SK-N-SH (cell line): ENCODE measurements around the gene OR51I1. TPM values are rescaled to one million over a fixed set of nuclear protein-coding genes. Genes with fewer than 3 reads are reported as not detected.

Experiments
- CTCF ChIA-PET: fragments of 300-600, 350-600 bp; formaldehyde crosslinking; extraction: SDS; loops from one replicate; lab custom pipeline; 2021; lab: Yijun Ruan, JAX
- POLR2A ChIA-PET: fragments of 350-600 bp; sonication (Branson Sonifier 250); formaldehyde crosslinking; extraction: SDS; loops from one replicate; lab custom pipeline; 2020; ENCODE audit warnings: antibody characterized with exemption, inconsistent platforms; lab: Yijun Ruan, JAX
- DNase-seq: peaks from one replicate; pipeline ENCODE4 v3.0.0; 2012
- H2AFZ ChIP-seq: fragments of 200-600 bp; sonication (generic); 2 replicates; pipeline ENCODE4 v1.8.1; 2016; ENCODE audit warnings: antibody characterized with exemption, mild to moderate bottlenecking, low read depth
- H3F3A ChIP-seq: fragments of 200-600 bp; sonication (generic); replicated peaks from 2 replicates; pipeline ENCODE3; 2016; ENCODE audit warnings: antibody characterized with exemption, mild to moderate bottlenecking; ENCODE audit not compliant: insufficient read depth
- H3K27ac ChIP-seq, 2 experiments: fragments of 200-500 bp in 1 of 2; fragments of 200-600 bp in 1 of 2; sonication (Bioruptor generic) in 1 of 2; sonication (generic), shearing (Covaris generic) in 1 of 2; 2 replicates each; pipeline versions ENCODE4 v1.5.1 to v1.6.1; 2014 to 2016; ENCODE audit warnings: low read depth in 2 of 2, inconsistent platforms in 1 of 2, low read length in 1 of 2, mild to moderate bottlenecking in 1 of 2, mixed read lengths in 1 of 2
- H3K27me3 ChIP-seq: fragments of 200-600 bp; sonication (generic), shearing (Covaris generic); 2 replicates; pipeline ENCODE4 v1.6.1; 2016; ENCODE audit warnings: mixed run types; ENCODE audit not compliant: insufficient read depth
- H3K36me3 ChIP-seq, 2 experiments: fragments of 200-500 bp in 1 of 2; fragments of 200-600 bp in 1 of 2; sonication (Bioruptor generic) in 1 of 2; sonication (generic) in 1 of 2; replicated peaks in 1 of 2; 2 replicates each; pipeline versions ENCODE3 to v1.5.1; 2014 to 2016; ENCODE audit warnings: low read length in 1 of 2, mild to moderate bottlenecking in 1 of 2; ENCODE audit not compliant: insufficient read depth in 2 of 2, control insufficient read depth in 1 of 2
- H3K4me1 ChIP-seq, 2 experiments: fragments of 200-500 bp in 1 of 2; fragments of 200-600 bp in 1 of 2; sonication (Bioruptor generic) in 1 of 2; sonication (generic), shearing (Covaris generic) in 1 of 2; 2 replicates each; pipeline versions ENCODE4 v1.5.1 to v1.6.1; 2014 to 2016; ENCODE audit warnings: low read depth in 1 of 2, low read length in 1 of 2, mixed run types in 1 of 2; ENCODE audit not compliant: insufficient read depth in 2 of 2, control insufficient read depth in 1 of 2
- H3K4me2 ChIP-seq: fragments of 200-600 bp; sonication (generic), shearing (Covaris generic); 2 replicates; pipeline ENCODE4 v1.6.1; 2017; ENCODE audit warnings: mixed run types
- H3K4me3 ChIP-seq, 2 experiments: fragments of 200-500 bp in 1 of 2; fragments of 200-600 bp in 1 of 2; sonication (Bioruptor generic) in 1 of 2; sonication (generic), shearing (Covaris generic) in 1 of 2; 2 replicates each; pipeline versions ENCODE4 v1.5.1 to v1.8.1; 2014 to 2016; ENCODE audit warnings: low read depth in 2 of 2, inconsistent platforms in 1 of 2, low read length in 1 of 2, mild to moderate bottlenecking in 1 of 2, mixed read lengths in 1 of 2, moderate library complexity in 1 of 2
- H3K79me2 ChIP-seq: fragments of 200-600 bp; sonication (generic); 2 replicates; pipeline ENCODE4 v1.8.1; 2017; ENCODE audit warnings: mild to moderate bottlenecking; ENCODE audit not compliant: insufficient read depth
- H3K9ac ChIP-seq: fragments of 200-600 bp; sonication (generic); 2 replicates; pipeline ENCODE4 v1.6.1; 2017; ENCODE audit warnings: mixed run types
- H3K9me2 ChIP-seq: fragments of 200-600 bp; sonication (generic); 2 replicates; pipeline ENCODE4 v1.6.1; 2017; ENCODE audit warnings: mixed run types
- H3K9me3 ChIP-seq: fragments of 200-600 bp; sonication (generic); 2 replicates; pipeline ENCODE4 v1.6.1; 2017; ENCODE audit warnings: mixed run types, mild to moderate bottlenecking, moderate library complexity
- H4K20me1 ChIP-seq: fragments of 200-600 bp; sonication (generic); 2 replicates; pipeline ENCODE4 v1.6.1; 2017; ENCODE audit warnings: mild to moderate bottlenecking, mixed run types; ENCODE audit not compliant: insufficient read depth
- CHD2 ChIP-seq: fragments of 150-350 bp; IDR thresholded peaks from 2 replicates; pipeline ENCODE4 v1.6.1; 2018; ENCODE audit warnings: low read length; ENCODE audit not compliant: partially characterized antibody
- EP300 ChIP-seq, 2 experiments: IDR thresholded peaks; 2 replicates each; pipeline versions ENCODE4 v1.4.0 to v1.6.1; 2012; ENCODE audit warnings: borderline replicate concordance in 1 of 2, low read depth in 1 of 2, low read length in 1 of 2
- EZH2phosphoT487 ChIP-seq: fragments of 200-600 bp; sonication (generic); IDR thresholded peaks from 2 replicates; pipeline ENCODE4 v1.6.1; 2017; ENCODE audit warnings: low read depth, mixed run types, mild to moderate bottlenecking, antibody characterized with exemption, moderate library complexity, borderline replicate concordance
- FOXJ3 ChIP-seq: sonication (generic); formaldehyde crosslinking; IDR thresholded peaks from 2 replicates; pipeline ENCODE4 v1.5.1; 2020; ENCODE audit warnings: mild to moderate bottlenecking, missing genetic modification reagents
- FOXM1 ChIP-seq: IDR thresholded peaks from 2 replicates; pipeline ENCODE4 v1.4.0; 2012; ENCODE audit warnings: low read depth, mild to moderate bottlenecking
- GATA2 ChIP-seq: sonication (generic); formaldehyde crosslinking; IDR thresholded peaks from 2 replicates; pipeline ENCODE4 v1.5.0; 2020; ENCODE audit warnings: mild to moderate bottlenecking, missing genetic modification reagents
- JUND ChIP-seq: IDR thresholded peaks from 2 replicates; pipeline ENCODE4 v1.4.0; 2012
- MEF2A ChIP-seq: IDR thresholded peaks from 2 replicates; pipeline ENCODE4 v1.4.0; 2012; ENCODE audit warnings: low read depth, borderline replicate concordance
- NRF1 ChIP-seq: IDR thresholded peaks from 2 replicates; pipeline ENCODE4 v1.6.1; 2012; ENCODE audit warnings: low read depth, mild to moderate bottlenecking, low read length
- RAD21 ChIP-seq: IDR thresholded peaks from 2 replicates; pipeline ENCODE4 v1.6.1; 2012; ENCODE audit warnings: mild to moderate bottlenecking, low read length
- RCOR1 ChIP-seq: fragments of 150-350 bp; IDR thresholded peaks from 2 replicates; pipeline ENCODE4 v1.6.1; 2017; ENCODE audit warnings: antibody characterized with exemption, low read length
- TAF1 ChIP-seq: IDR thresholded peaks from 2 replicates; pipeline ENCODE4 v1.6.1; 2012; ENCODE audit warnings: low read depth, mild to moderate bottlenecking, low read length, moderate library complexity, borderline replicate concordance
- polyA plus RNA-seq, 3 experiments: library from polyadenylated mRNA; depleted of rRNA; stranded (reverse); fragments of >200 nt; gene quantifications; 2 replicates each; pipeline ENCODE4 v1.2.3, GENCODE V29; 2012
- TF ChIP-seq, protein P1 (sequence below): IDR thresholded peaks from 2 replicates; pipeline ENCODE4 v1.4.0; 2012; ENCODE audit warnings: low read depth
- TF ChIP-seq, protein P2 (sequence below): IDR thresholded peaks from 2 replicates; pipeline ENCODE4 v1.6.1; 2012; ENCODE audit warnings: mild to moderate bottlenecking, low read depth, low read length, moderate library complexity

The OR51I1 gene
- polyA plus RNA-seq, 1 of the 3 experiments (the other 2 are of a cell fraction) = not detected

- CTCF ChIA-PET = no interaction called here
- Histone ChIP-seq H3K9me2 (no peaks in the 10 kb centered on the region), H3K9me3 (no peaks in the 10 kb centered on the region), H3K79me2 (no peaks in the 10 kb centered on the region), H3K4me1 (no peaks in the 10 kb centered on the region), H3K27ac (no peak overlapping the region), H3F3A (no peaks in the 10 kb centered on the region), H3K9ac (no peak overlapping the region), H4K20me1 (no peaks in the 10 kb centered on the region), H3K4me2 (no peak overlapping the region), H3K4me3 (no peak overlapping the region), H3K27me3 (no peaks in the 10 kb centered on the region), H3K36me3 (no peaks in the 10 kb centered on the region), H2AFZ (no peak overlapping the region)
- POLR2A ChIA-PET = no interaction called here
- DNase-seq = no peak
- TF ChIP-seq EP300 (IDR thresholded peaks at IDR 0.05; ENCODE audit: borderline replicate concordance in 1 of 2, low read depth in 1 of 2, low read length in 1 of 2) = no peak
Observed at GRCh38 chr11:5405173-5405572, 36.1 kb downstream of the OR51I1 start.

DNA sequence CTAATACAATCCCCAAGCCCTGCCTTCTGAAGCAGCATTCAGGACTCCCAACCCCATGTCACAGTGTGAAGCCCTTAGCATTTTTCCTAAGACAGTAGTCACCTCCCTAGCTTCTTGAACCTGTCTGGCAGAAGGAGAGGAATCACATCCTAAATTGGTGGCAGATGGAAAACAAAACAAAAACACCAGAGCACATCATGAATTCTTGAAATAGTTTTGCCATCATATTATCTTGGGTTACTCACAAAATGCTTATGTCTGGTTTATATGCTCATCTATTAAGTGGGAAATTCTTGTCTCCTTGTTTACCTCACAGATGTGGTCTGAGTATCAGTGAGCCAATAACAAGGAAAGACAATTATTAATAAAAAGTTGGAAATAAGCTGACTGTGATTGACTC, 42.4 kb downstream of the OR51I1 start:
- Histone ChIP-seq H3K27me3 (no peaks in the 10 kb centered on the region), H3K4me1 (no peaks in the 10 kb centered on the region), H3K4me2 (no peak overlapping the region), H3F3A (no peaks in the 10 kb centered on the region), H3K9ac (no peak overlapping the region)
- TF ChIP-seq FOXJ3 (CRISPR knock-in tag) (no peak), GATA2 (no peak), RAD21 (no peak), TAF1 (no peak), JUND (no peak), EZH2phosphoT487 (no peak), FOXM1 (no peak), RCOR1 (no peak), EP300 (IDR thresholded peaks at IDR 0.05; ENCODE audit: borderline replicate concordance in 1 of 2, low read depth in 1 of 2, low read length in 1 of 2) (no peak)
- TF ChIP-seq, protein P1, sequence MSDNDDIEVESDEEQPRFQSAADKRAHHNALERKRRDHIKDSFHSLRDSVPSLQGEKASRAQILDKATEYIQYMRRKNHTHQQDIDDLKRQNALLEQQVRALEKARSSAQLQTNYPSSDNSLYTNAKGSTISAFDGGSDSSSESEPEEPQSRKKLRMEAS = no peak
- TF ChIP-seq, all 33 proteins: peak for 0
- ChIA-PET CTCF (no interaction called here), POLR2A (no interaction called here)
- Histone ChIP-seq H2AFZ (no peak overlapping the region), H4K20me1 (no peaks in the 10 kb centered on the region), H3K36me3 (no peaks in the 10 kb centered on the region), H3K9me2 (no peaks in the 10 kb centered on the region), H3K9me3 (no peaks in the 10 kb centered on the region), H3K27ac (no peak overlapping the region), H3K4me3 (no peak overlapping the region), H3K79me2 (no peaks in the 10 kb centered on the region)
- DNase-seq = no peak

DNA sequence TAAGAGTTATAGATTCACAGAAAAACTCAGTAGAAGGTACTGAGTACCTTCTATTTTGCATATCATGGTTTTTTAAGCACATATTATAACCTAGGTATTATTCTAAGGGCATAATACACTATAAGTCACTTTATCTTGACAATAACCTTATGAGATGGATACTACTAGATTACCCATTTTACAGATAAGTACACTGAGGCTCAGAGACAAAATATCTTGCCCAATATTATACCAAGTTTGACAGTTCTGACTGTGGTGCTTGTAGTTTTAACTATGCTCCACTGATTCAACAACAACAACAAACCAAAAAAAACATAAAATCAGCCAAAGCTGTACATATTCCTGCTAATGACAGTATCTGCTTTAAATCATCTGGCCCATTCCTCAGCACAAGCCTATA, 47.2 kb downstream of the OR51I1 start:
- H3K4me1 ChIP-seq = no peaks in the 10 kb centered on the region
- H3K36me3 ChIP-seq = no peaks in the 10 kb centered on the region
- TF ChIP-seq CHD2 = no peak
- no peak for TF ChIP-seq MEF2A
- TF ChIP-seq RAD21 = no peak
- TF ChIP-seq TAF1 = no peak
- TF ChIP-seq, protein P2, sequence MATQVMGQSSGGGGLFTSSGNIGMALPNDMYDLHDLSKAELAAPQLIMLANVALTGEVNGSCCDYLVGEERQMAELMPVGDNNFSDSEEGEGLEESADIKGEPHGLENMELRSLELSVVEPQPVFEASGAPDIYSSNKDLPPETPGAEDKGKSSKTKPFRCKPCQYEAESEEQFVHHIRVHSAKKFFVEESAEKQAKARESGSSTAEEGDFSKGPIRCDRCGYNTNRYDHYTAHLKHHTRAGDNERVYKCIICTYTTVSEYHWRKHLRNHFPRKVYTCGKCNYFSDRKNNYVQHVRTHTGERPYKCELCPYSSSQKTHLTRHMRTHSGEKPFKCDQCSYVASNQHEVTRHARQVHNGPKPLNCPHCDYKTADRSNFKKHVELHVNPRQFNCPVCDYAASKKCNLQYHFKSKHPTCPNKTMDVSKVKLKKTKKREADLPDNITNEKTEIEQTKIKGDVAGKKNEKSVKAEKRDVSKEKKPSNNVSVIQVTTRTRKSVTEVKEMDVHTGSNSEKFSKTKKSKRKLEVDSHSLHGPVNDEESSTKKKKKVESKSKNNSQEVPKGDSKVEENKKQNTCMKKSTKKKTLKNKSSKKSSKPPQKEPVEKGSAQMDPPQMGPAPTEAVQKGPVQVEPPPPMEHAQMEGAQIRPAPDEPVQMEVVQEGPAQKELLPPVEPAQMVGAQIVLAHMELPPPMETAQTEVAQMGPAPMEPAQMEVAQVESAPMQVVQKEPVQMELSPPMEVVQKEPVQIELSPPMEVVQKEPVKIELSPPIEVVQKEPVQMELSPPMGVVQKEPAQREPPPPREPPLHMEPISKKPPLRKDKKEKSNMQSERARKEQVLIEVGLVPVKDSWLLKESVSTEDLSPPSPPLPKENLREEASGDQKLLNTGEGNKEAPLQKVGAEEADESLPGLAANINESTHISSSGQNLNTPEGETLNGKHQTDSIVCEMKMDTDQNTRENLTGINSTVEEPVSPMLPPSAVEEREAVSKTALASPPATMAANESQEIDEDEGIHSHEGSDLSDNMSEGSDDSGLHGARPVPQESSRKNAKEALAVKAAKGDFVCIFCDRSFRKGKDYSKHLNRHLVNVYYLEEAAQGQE = no peak
- no peak for TF ChIP-seq NRF1
- H4K20me1 ChIP-seq = no peaks in the 10 kb centered on the region
- H3K79me2 ChIP-seq = no peaks in the 10 kb centered on the region
- no peaks in the 10 kb centered on the region for H3F3A ChIP-seq
- no peak overlapping the region for H3K27ac ChIP-seq
- no peak overlapping the region for H2AFZ ChIP-seq
- no peaks in the 10 kb centered on the region; the same call in 1 of the 2 replicates for H3K27me3 ChIP-seq
- no peak overlapping the region for H3K9ac ChIP-seq
- no peaks in the 10 kb centered on the region for H3K9me2 ChIP-seq
- no peak overlapping the region for H3K4me3 ChIP-seq
- CTCF ChIA-PET = no interaction called here
- no peak for DNase-seq
- no peak overlapping the region for H3K4me2 ChIP-seq
- no peaks in the 10 kb centered on the region for H3K9me3 ChIP-seq
- POLR2A ChIA-PET = no interaction called here
